EL (cell line): ENCODE measurements around the gene RUSC1.

Experiments used
- DNase-seq: peaks from one replicate; pipeline ENCODE4 v3.0.0-alpha.2; 2016

RUSC1 gene

GRCh38 chr1:155295183-155295941, 25.3 kb upstream of the RUSC1 start:
- no peak for DNase-seq

GRCh38 chr1:155295942-155296267, 24.8 kb upstream of the RUSC1 start:
- no peak for DNase-seq

- DNase-seq = no peak
These were observed 24.0 kb upstream of the RUSC1 start for GRCh38 chr1:155296661-155297060.

GRCh38 chr1:155297384-155297783, 23.3 kb upstream of the RUSC1 start:
- DNase-seq = no peak

GRCh38 chr1:155300024-155300423, 20.7 kb upstream of the RUSC1 start:
- DNase-seq = no peak

GRCh38 chr1:155300553-155301329, 20.0 kb upstream of the RUSC1 start:
- DNase-seq = no peak

- DNase-seq = no peak
These were observed 19.3 kb upstream of the RUSC1 start, which contains the start of gene PKLR for GRCh38 chr1:155301342-155301841. Gene PKLR (minus strand): TSS chr1:155301438. CDS start chr1:155301395, 43 bp downstream.

GRCh38 chr1:155304558-155305063, 16.1 kb upstream of the RUSC1 start:
- DNase-seq = no peak

- peak; percentile 58 for DNase-seq
These were observed 14.8 kb upstream of the RUSC1 start for GRCh38 chr1:155305881-155306391.

GRCh38 chr1:155307247-155307740, 13.4 kb upstream of the RUSC1 start:
- peak; percentile 56 for DNase-seq

- DNase-seq = peak; percentile 99
These were observed 11.9 kb upstream of the RUSC1 start, which contains the start of gene FDPS for GRCh38 chr1:155308493-155309422. Gene FDPS (plus strand): TSS chr1:155308866. CDS start chr1:155309790, 924 bp downstream.

GRCh38 chr1:155309423-155310021, 11.2 kb upstream of the RUSC1 start:
- DNase-seq = peak; percentile 25

- no peak for DNase-seq
These were observed 7.4 kb upstream of the RUSC1 start for GRCh38 chr1:155313261-155313660.

- DNase-seq = no peak
These were observed 3.8 kb upstream of the RUSC1 start for GRCh38 chr1:155316922-155317321.

- no peak for DNase-seq
These were observed 2.6 kb upstream of the RUSC1 start for GRCh38 chr1:155318082-155318481.

GRCh38 chr1:155319536-155319935, 1.2 kb upstream of the RUSC1 start:
- DNase-seq = no peak

- DNase-seq = no peak
These were observed 442 bp upstream of the RUSC1 start for GRCh38 chr1:155320252-155320651.

- no peak for DNase-seq
These were observed 1.2 kb downstream of the RUSC1 start for GRCh38 chr1:155321639-155322503.

- DNase-seq = peak; percentile 63
These were observed 1.9 kb downstream of the RUSC1 start for GRCh38 chr1:155322571-155322952.

- DNase-seq = peak; percentile 99
These were observed 2.4 kb downstream of the RUSC1 start for GRCh38 chr1:155322953-155323728.
